ENCODE data around the gene HEXD.
"Not testable (repeated sequence)": the region's sequence is repeated elsewhere in the genome, so short reads cannot be mapped to it uniquely, and the experiment has no call there.

The HEXD gene

DNA sequence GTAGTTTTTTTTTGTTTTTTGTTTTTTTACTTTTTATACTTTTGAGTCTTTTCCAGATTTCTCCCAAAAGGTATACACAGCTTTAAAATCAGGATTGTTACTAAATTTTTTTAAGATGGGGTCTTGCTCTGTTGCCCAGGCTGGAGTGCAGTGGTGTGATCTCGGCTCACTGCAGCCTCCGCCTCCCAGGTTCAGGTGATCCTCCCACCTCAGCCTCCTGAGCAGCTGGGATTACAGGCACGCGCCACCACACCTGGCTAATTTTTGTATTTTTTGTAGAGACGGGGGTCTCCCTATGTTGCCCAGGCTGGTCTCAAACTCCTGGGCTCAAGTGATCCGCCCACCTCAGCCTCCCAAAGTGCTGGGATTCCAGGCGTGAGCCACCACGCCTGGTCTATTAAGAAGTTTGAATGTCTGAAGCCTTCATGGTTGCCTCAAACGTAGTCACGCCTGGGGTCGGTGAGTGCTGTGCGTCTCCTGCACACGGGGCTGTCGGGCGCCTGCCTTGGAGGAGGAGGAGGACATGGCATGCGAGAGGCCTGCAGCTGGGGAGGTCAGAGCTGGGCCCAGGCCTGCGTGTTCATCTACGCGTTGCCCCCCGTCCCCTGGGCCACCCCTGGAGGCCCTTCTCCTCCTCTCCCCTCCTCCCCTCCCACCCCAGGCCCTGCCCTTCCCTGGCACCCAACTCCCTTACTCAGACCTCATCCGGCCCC, 35.8 kb upstream of the HEXD start:
- in situ Hi-C loops (cut with HindIII; ENCODE audit: low sequenced_read_pairs) = not testable (repeated sequence)

DNA sequence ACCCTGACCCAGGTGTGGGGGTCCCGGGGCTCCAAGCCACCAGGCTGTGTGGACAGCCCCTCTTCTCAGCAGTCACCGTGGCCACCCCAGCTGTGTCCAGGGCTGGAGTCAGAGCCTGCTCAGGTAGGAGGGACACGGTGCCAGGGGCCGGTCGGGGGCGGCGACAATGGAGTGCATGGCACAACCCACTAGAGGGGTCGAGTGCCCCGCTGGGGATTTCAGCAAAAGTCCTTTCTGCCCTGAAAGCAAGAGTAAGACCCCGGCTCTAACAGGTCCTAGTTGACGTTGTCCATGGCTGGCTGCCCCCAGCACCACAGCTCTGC, 35.3 kb upstream of the HEXD start:
- in situ Hi-C loops (cut with HindIII; ENCODE audit: low sequenced_read_pairs) = no loop called here

DNA sequence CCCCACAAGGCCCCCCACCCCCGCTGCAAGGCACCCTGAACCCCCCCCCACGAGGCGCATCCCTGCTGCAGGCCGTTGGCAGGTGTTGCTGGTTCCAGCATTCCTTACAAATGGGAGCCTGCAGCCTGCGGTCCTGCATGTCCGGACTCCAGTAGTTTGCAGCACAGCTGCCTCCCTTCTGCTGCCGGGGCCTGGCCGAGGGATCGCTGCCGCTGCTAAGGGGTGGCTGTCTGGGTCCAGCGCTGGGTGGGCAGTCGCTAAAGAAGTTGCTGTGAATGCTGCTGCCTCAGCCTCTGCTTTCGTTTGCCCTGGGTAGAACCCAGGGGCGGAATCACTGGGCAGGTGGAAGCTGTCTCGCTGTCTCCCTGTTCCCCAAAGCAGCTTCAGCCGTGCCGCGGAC, 34.7 kb upstream of the HEXD start:
- in situ Hi-C loops (cut with HindIII; ENCODE audit: low sequenced_read_pairs) = no loop called here

DNA sequence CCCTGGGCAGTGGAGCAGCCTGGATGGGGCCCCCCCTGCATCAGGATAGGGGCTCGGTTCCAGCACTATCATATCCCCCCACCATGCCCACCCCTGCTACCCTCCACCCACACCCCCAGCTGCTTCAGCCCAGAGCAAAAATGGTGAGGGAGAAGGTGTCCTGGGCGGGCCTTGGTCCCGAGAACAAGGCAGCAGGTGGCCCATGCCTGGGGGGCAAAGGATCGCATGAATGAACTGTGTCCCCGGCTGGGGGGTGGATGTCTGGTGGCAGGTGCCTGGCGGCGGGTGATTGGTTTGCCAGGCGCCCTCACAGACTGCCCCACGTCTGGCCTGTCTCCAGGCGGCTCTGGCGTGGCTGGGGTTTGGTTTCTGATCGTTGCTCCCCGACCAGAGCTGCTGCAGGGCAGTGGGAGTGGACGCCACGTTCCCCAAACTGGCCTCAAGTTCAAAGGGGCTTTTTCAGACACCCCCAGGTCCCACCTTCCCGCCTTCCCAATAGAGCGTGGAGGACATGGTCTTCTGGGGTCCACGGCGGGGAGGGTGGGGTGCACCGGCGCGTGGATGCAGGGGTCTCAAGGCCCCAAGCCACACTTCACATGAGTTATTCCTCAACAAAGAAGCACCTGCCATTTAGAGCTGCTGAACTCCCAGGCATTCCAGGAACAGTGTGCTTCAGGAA, 34.0 kb upstream of the HEXD start:
- in situ Hi-C loops (cut with HindIII; ENCODE audit: low sequenced_read_pairs) = no loop called here

DNA sequence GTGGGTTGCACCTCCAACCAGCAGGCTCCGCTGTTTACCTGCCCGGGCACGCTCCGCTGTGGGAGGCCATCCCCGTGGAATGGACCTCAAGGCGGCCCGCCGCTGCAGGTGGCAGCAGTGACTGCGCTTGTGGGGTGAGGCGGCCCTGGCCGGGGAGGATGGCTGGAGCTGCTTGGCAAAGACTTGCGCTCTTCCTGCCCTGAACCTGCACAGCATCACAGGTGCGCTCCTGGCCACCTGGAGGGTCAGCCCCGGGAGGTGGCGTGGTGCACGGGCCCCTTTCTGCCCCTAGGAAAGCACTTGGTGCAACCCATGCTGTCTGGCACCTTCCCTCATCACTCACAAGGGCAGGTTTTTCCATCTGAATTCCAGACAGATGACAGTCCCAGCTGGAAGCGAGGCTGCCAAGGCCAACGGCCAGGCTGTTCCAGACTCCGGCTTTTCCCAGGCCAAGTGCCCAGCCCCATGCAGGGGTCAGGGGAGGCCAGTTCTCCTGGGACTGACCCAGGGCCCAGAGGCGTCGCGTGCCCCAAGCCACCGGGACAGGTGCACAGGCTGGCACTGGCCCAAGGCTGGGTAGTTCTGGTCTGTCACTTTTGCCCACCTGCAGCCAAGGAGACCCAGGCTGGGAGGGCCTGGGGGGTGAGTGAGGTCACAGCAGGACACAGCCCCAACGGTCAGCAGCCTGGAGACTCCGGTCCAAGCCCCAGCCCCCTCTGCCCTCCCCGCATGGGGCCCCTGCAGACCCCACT, 33.2 kb upstream of the HEXD start:
- in situ Hi-C loops (cut with HindIII; ENCODE audit: low sequenced_read_pairs) = no loop called here

DNA sequence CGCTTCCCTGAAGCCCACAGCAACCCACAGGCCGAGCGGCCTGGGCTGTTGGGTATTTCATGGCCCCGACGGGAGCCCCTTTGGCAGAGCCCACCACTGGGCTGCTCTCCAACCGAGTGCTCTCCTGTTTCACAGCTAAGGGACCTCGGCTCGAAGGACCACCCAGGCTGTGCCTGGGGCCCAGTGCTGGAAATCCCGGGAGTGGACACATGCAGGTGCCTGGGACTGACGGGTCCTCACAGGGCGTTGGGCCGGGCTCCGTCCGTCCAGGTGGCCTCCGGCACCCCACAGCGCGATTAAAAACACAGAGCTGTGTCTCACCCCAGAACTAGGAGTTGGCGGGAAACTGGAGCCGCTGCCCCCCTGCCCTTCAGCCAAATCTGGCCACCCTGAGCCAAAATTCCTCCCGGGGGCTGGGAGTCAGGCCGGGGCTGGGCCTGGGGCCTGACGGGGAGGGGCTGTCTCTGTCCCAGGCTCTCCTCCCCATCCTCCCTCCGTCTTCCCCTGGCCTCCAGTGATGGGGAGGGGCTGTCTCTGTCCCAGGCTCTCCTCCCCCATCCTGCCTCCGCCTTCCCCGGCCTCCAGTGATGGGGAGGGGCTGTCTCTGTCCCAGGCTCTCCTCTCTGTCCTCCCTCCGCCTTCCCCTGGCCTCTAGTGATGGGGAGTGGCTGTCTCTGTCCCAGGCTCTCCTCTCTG, 32.4 kb upstream of the HEXD start:
- in situ Hi-C loops (cut with HindIII; ENCODE audit: low sequenced_read_pairs) = no loop called here

DNA sequence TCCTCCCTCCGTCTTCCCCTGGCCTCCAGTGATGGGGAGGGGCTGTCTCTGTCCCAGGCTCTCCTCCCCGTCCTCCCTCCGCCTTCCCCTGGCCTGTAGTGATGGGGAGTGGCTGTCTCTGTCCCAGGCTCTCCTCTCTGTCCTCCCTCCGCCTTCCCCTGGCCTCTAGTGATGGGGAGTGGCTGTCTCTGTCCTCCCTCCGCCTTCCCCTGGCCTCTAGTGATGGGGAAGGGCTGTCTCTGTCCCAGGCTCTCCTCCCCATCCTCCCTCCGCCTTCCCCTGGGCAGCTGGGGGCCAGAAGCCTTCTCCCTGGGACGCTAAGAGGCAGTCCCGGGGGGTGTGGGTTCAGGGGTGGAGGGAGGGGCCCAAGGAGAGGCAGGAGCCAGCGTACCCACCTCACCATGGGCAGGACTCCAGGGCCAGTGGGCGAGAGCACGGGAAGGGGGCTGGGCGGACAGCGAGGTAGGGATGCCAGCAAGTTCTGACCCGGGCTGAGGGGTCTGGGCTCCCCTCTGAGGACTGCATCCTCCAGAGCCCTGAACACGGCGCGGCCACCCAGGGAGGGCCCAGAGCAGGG, 31.8 kb upstream of the HEXD start:
- in situ Hi-C loops (cut with HindIII; ENCODE audit: low sequenced_read_pairs) = no loop called here

DNA sequence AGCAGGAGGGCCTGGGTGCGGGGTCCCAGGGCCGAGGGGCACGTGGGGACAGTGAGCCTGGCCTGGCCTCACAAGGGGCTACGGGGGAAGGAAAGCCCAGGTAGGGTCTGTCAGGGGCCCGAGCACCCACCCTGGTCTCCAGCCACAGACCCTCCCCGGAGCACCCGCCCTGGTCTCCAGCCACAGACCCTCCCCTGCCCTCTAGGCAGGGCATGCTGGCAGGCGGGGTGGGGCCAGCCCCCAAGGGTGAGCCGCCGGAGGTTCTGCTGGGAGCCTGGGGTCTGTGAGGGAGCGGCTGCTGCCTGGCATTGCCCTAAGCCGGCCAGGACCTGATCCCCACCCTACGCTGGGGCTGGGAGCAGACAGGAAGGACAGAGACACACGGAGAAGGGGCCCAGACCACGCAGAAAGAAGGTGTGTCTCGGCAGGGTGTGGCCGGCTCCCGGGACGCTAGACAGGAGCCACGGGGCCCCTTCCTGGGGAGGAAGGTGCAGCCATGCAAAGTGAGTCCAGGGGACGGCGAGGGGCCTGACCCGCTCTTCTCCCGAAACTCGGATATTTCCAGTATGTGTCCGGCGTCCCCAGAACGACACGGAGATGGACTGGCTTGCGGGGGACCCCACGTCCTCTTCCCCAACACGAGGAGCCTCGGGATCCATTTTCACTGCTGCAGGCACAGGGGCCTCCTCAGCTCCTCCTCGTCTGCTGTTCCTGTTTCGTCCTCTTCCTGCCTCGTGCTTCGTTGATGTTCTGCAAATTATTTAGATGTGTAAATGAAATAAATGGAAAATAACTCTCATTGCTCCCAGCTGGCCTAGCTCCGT, 31.1 kb upstream of the HEXD start:
- in situ Hi-C loops (cut with HindIII; ENCODE audit: low sequenced_read_pairs) = no loop called here

DNA sequence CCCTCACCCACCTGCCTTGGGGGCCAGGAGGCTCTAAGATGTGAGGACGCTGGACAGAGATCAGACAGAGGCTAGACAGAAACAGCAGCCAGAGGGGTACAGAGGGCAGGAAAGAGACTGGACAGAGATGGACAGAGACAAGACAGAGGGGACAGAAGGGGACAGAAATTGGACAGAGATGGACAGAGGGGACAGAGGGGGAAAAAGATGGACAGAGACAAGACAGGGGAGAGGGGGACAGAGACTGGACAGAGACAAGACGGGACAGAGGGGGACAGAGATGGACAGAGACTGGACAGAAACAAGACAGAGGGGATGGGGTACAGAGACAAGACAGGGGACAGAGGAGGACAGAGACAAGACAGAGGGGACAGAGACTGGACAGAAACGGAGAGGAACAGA, 30.4 kb upstream of the HEXD start:
- in situ Hi-C loops (cut with HindIII; ENCODE audit: low sequenced_read_pairs) = no loop called here

DNA sequence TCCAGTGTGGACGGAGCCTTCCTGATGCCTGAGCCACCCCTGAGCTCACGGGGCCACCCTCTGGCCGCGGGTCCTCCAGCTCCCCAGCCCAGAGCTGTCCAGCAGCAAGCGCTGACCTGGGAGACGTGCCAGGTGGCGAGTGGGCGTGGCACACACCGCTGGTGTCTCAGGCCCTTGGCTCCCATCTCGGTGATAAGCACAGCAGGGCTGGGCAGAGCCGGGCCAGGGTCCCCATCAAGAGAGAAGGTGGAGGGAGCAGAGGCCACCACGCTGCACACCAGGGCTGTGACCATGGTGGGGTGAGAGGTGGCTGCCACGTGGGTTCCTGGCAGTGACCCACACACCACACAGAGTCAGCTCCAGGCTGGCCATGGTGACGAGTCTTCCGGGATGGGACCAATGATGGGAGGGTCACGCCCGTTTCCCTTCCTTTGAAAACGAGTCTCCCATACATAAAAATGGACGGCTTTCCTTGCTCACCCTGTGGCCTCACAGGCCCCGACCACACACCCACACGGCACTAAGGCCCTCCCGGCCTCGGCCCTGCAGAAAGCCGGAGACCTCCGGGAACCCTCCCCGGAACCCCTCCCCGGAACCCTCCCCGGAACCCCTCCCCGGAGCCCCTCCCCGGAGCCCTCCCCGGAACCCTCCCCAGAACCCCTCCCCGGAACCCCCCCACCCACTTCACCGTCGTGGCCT, 29.8 kb upstream of the HEXD start:
- in situ Hi-C loops (cut with HindIII; ENCODE audit: low sequenced_read_pairs) = no loop called here

DNA sequence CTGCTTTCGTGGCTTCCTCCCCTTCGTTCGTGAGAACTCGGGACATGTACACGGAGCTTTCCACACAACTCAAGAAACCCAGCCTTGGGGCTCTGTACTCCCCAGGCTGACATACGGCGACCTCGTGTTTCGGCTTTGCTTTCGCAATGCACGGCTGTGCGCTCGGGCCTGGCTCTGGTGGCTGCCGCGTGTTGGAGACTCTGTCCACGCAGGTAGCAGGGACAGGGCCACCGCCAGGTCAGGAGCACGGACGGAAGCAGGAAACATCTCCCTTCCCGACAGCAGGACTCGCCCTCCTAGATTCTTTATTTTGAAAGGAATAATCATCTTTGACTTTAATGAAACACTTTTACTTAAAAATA, 29.2 kb upstream of the HEXD start:
- in situ Hi-C loops (cut with HindIII; ENCODE audit: low sequenced_read_pairs) = no loop called here

DNA sequence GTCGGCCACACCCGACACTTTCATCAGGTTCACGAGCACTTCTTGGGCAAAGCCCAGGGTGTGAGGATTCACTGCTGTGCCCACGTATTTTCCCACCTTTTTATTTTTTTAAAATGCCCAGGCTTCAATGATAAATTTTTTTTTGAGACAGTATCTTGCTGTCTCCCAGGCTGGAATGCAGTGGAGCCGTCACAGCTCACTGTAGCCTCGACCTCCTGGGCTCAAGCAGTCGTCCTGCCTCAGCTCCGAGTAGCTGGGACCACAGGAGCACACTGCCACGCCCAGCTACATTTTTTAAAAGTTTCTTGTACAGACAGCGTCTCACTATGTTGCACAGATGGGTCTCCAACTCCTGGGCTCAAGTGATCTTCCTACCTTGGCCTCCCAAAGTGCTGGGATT, 28.8 kb upstream of the HEXD start:
- in situ Hi-C loops (cut with HindIII; ENCODE audit: low sequenced_read_pairs) = no loop called here

DNA sequence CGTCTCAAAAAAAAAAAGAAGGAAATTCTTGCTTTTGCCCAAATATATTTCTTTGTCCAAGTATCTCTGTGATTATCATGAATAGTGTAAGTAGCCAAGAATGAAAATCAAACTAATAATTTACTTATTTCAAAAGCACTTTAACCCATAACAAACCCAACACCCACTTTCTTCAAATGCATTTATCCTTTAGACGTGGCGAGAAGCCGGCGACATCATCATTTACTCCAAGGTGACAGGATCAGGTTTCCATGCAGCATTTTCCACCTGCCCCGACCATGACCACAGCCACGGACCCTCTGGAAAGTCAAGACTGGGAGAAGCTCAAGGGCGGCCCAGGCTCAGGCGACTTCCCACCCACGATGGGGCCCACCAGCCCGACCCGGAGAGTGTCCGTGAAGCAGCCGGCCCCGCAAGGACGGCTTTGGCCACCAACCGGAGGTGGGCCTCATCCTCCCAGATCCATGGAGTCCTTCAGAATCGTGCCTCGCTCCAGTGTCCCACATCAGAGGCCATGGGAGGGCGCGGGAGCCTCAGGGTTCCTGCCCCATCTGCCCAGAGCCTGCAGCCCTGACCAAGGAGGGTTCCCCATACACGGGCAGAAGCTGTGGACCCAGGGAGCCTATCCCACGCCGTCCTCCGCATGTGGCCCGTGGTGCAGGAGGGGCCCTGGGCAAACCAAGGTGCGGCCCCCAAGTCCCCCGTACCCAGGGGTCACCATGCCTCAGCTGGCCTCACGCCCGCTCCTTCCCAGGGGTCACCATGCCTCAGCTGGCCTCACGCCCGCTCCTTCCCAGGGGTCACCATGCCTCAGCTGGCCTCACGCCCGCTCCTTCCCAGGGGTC, 27.9 kb upstream of the HEXD start:
- in situ Hi-C loops (cut with HindIII; ENCODE audit: low sequenced_read_pairs) = no loop called here

DNA sequence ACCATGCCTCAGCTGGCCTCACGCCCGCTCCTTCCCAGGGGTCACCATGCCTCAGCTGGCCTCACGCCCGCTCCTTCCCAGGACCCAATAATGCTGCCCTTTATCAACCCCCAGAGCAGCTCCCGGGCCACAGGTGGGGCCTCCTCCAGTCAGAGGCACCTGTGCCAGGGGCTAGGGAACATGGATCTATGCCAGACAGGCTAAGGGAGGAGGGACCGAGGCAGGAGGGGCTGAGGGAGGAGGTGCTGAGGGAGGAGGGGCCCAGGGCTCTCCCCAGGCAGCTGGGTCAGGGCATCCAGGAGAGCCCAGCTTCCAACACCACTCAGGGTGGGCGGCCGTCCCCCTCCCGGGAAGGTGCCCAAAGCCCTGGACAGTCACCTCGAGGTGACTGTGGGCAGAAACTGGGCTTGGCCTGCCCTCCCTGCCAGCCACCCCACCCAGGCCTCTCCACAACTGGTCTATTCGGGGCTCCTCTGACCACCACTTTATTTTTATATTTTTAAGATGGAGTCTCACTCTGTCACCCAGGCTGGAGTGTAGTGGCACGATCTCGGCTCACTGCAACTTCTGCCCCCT, 27.2 kb upstream of the HEXD start:
- in situ Hi-C loops (cut with HindIII; ENCODE audit: low sequenced_read_pairs) = no loop called here

DNA sequence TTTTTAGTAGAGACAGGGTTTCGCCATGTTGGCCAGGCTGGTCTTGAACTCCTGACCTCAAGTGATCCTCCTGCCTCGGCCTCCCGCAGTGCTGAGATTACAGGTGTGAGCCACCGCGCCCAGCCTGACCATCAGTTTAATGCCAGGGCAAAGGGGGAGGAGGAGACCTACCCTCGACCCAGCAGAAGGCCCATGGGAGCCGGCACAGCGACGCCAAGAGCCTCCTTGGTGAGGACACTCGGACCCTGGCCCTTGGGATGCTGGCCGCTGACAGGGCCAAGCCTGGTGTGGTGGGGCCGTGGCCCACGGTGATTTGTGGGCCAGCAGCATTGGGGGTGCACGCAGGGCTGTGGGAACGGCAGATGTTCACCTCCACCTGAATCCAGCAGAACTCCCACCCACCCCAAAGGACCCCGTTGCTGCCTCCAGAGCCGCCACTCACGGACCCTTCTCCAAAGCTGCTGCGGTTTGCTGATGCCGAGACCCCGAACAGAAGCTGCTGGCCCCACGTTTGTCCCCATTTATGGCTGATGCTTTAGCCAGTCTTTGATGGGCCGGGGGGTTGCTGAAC, 26.6 kb upstream of the HEXD start:
- in situ Hi-C loops (cut with HindIII; ENCODE audit: low sequenced_read_pairs) = no loop called here

DNA sequence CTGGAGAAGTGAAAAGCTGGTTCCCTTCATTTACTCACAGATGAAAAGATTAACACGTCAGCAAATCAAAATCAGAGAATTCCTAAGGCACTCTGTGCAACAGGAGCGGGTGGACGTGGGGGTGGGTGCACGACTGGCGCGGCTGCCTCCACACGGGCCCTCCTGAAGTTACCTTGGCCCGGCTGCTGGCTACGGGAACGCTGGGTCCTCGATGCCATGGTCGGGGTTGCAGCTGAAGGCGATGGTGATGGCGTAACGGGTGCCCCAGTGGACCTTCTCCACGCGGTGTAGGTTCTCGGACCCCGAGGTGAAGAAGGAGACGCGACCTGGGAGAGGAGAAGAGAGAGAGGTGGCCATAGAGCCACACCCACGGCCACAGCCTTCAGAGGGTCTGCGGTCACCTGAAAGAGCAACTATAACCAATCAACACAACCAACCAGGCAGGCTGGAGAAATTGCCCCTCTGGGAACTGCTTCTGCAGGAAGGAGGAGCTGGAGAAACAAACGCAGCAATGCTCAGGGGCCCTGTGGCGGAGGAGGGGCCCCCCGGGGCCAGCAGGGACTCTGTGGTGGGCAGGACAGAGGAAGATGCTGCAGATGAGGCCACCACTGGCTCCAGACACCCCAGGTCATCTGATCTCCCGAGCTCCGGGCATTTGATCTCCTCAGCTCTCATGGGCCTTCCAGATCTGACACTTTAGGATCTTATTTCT, 25.8 kb upstream of the HEXD start:
- in situ Hi-C loops (cut with HindIII; ENCODE audit: low sequenced_read_pairs) = no loop called here

DNA sequence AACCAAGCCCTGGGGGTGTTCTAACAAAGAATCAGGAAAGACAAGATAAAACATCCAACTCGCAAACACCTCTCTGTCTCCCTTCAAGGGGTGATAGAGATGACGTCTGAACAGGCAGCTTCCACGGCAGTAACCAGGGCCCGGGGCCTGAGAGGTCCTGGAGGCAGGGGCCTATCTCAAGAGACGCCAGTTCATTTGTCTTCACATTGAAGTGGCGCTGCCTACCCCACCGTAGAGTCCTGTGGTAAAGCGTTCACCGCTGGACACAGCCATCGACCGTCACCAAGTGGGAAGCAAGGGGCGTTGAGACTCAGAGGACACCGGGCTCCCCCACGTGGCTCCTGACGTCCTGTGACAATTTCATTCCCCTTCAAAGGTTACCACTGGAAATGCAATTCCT, 25.2 kb upstream of the HEXD start:
- in situ Hi-C loops (cut with HindIII; ENCODE audit: low sequenced_read_pairs) = no loop called here

DNA sequence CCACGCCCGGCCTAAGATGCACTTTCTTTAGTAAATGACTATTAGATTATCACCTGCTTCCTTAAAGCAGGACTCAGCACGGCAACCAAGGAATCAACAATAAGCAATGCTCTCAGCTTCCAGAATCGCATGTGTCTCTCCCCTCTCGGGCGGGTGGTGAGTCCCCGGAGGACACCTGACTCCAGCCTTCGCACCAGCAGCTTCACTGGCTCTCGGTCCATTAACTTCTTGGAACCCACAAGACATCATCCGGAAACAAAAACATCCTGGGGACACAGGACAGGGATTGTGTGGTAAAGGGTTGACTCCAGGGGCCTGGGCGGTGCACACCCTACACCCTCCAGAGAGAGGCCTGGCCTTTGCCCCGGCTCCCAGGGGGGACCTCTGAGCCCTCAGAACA, 23.9 kb upstream of the HEXD start:
- in situ Hi-C loops (cut with HindIII; ENCODE audit: low sequenced_read_pairs) = no loop called here
